OCI-LY3 (cell line): ENCODE measurements around the gene ITGAE.

Source experiments
- EZH2phosphoT487 ChIP-seq: fragments of 200-600 bp; shearing (Covaris generic); IDR thresholded peaks from 2 replicates; pipeline ENCODE4 v1.6.1; 2018; ENCODE audit warnings: antibody characterized with exemption, mixed run types, low read depth
- TF ChIP-seq, protein P1 (sequence below): fragments of 200-600, 300-600 bp; sonication (generic); IDR thresholded peaks from 2 replicates; pipeline ENCODE4 v1.5.1; 2014; ENCODE audit warnings: antibody characterized with exemption, low read length, low read depth

DNA sequence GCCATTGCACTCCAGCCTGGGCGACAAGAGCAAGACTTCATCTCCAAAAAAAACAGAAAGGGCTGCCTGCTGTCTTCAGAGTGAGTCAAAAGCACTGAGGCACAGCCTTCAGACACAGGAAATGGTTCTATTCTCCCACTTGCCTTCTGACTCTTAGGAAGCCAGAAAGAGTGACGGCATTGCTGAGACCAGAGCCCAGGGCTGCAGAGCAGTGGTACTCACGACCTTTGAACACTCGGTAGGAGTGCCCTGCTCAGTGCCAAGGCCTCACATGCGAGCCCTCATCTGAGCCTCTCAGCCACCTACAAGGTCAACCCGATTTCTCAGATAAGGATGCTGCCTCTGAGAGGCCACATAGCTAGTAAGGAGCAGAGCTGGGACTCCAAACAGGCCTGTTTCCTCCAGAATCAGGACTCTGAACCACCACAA lies 3.5 kb upstream of the ITGAE start:
- TF ChIP-seq, protein P1, sequence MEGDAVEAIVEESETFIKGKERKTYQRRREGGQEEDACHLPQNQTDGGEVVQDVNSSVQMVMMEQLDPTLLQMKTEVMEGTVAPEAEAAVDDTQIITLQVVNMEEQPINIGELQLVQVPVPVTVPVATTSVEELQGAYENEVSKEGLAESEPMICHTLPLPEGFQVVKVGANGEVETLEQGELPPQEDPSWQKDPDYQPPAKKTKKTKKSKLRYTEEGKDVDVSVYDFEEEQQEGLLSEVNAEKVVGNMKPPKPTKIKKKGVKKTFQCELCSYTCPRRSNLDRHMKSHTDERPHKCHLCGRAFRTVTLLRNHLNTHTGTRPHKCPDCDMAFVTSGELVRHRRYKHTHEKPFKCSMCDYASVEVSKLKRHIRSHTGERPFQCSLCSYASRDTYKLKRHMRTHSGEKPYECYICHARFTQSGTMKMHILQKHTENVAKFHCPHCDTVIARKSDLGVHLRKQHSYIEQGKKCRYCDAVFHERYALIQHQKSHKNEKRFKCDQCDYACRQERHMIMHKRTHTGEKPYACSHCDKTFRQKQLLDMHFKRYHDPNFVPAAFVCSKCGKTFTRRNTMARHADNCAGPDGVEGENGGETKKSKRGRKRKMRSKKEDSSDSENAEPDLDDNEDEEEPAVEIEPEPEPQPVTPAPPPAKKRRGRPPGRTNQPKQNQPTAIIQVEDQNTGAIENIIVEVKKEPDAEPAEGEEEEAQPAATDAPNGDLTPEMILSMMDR: no peak
- TF ChIP-seq EZH2phosphoT487: no peak
